GM19193 (cell line): ENCODE data around the gene CHAT.

Experiments
- POLR2A ChIP-seq: IDR thresholded peaks from 4 replicates; pipeline ENCODE4 v1.6.1; 2011; ENCODE audit not compliant: insufficient read depth, insufficient read length; ENCODE audit errors: extremely low read depth

The CHAT gene

DNA sequence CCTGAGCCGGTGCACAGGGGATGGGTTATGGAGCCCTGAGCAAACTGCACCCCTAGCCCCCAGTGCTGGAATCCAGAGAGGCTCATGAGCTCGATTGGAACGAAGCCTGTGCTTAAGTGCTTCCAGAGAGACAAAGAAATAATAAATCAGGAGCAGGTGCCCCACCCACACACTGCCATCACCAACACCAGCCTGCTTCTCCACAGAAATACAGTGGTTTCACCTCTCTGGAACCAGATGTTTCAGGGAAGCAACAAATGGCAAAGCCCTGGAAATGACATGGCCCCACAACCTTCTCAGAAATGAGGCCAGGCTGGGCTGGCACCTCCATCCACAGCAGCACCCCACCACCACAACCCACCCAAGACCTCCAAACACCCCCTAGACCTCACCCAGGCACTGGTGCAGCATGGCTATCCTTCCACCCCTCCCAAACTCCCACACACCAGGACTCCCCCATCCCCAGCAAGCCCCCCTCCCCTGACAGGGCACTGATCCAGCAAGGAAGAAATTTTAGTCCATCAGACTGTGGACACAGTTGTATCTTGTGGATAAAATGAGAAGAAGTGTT is 7.8 kb upstream of the CHAT start:
- no peak for TF ChIP-seq POLR2A

DNA sequence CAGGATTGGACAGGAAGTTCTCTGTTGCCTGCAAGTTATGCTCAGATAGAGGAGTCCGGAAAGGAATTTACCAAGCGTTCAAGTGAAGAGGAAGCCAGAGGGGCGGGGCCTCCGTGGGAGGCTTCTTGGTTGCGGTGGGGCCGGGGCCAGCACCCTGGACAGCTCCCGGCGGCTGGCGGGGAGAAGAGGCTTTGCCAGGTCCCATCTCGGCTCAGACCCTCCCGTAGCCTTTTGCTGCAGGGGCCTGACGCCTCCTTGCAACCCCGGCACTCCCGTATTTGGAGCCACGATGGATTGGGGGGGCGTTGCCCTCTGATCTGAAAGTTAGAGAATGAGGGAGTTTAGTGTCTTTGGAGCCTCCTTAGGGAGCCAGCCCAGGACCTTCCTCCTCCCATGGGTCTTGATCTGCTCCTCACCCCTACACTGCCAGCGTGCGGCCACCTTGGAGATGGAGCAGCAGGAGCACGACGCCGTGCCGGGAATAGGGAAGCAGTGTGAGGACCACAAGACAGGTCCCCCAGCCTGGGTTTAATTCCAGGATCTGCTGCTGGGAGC is 6.8 kb upstream of the CHAT start:
- TF ChIP-seq POLR2A = no peak

DNA sequence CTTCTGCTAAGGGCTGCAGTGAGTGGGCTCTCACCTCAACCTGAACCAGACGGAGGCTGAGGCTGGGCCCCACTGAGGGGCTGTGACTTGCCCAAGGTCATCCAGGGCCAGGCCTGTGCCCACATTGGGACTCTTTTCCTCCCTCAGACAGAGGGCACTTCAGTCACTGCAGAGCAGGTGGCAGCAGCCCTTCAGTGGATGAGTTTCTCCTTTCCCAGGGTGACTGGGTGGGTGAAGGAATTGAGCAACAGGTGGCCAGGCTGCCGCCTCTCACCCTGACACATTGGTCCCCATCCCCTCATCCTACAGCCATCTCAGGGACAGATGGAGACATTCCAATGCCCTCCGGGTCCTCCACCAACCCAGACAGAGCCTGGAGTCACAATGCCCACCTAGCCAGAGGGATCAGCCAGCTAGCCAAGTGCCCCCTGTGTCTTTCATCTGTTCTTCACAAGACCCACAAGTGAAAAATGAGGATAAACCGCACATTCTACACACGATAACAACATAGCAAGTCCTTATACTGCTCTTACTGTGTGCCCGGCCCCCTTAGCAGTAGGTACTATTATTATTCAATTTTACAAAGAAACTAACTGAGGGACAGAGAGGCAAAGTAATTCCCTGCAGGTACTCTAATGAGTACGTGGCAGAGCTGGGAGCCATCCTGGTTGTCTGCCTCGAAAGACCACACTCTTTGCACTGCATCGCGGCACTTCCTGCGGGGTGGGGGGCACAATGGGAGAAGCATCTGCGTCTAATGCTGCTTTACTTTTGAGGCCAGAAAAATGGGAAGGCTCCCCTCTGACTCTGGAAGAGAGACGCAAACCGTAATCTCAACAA is 5.5 kb upstream of the CHAT start:
- no peak for TF ChIP-seq POLR2A

DNA sequence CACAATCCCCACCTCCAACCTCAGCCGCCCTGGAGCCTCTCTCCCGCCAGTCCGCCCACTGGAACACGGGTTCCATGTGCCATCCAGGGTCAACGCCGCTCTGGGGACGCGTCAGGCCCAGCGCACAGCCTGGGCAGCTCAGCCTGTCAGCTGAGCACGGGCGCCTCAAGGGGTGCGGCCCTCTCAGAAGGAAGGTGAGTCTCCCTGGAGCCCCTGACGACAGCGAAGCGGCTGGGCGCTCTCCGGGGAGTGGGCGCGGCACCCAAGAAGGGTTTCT is 4.9 kb upstream of the CHAT start:
- no peak for TF ChIP-seq POLR2A

DNA sequence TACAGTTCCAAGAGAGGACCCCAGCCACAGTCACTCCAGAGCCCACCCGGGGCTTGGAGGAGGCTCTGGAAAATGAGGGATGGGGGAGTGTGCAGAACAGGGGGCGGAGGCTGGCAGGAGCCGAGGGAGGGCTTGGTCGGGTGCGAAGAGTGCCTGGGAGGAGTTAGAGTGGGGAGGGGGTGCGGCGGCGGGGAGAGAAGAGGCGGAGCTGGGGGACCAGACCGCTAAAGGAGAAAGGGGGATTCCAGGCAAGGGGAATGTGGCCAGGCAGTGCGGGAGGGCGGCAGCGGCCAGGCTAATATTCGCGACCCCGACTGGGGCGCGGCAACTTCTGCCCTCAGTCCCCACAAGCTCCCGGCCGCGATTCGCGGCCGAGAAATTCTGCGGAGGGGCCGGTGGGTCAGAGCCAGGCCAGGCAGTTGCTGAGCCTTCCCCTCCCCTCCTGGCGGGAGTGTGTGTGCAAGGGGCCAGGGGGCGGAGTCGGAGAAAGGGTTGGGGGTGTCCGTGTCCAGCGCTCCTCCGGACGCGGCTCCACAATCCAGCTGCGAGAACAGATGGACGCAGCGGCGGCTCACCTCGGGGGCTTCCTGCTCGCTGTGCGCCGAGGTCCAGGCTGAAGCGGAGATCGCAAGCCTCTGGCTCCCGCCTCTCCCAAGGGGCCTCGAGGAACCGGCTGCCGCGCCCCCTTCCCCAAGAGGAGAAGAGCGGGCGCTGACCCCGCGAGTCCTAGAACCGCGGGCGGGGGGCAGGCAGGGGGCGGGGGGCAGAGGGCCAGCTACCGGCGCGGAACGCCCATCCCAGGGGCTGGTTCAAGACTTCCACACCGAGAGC is 4.3 kb upstream of the CHAT start:
- no peak for TF ChIP-seq POLR2A

DNA sequence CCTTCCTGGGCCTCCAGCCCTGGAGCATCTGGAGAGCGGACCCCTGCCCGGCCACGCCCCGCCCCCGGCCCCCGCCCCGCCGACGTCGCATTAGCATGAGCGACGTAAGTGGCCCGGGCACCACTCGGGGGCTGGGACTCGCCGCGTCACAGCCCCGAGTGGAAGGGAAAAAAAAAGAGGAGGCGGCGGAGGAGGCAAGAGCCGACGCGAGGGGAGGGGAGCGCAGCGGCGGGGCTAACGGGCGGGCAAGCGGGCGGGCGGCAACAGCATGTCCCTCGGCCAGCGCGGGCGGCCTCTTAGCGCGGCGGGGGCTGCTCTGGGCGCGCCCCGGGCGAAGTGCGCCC is 3.8 kb upstream of the CHAT start, which contains the start of gene SLC18A3:
TSS of gene SLC18A3 (plus strand) at position 197 of the 344 bp plus-strand sequence. CDS start 431 bp downstream, outside the sequence.
- no peak for TF ChIP-seq POLR2A

DNA sequence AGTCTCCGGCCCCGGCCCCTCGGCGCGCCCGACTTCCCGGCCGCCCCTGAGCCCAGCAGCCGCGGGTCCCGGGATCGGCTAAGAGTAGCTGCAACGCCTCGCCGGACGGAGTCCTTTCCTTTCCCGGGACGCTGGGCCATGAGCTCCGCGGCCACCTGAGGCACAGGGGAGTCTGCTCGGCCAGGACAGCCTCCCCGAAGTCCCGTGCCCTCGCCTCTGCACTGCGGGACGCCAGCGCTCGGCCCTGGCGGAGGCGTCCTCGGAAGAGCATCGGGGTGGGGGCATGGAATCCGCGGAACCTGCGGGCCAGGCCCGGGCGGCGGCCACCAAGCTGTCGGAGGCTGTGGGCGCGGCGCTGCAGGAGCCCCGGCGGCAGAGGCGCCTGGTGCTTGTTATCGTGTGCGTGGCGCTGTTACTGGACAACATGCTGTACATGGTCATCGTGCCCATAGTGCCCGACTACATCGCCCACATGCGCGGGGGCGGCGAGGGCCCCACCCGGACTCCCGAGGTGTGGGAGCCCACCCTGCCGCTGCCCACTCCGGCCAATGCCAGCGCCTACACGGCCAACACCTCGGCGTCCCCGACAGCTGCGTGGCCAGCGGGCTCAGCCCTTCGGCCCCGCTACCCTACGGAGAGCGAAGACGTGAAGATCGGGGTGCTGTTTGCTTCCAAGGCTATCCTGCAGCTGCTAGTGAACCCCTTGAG is 3.2 kb upstream of the CHAT start:
- no peak for TF ChIP-seq POLR2A

DNA sequence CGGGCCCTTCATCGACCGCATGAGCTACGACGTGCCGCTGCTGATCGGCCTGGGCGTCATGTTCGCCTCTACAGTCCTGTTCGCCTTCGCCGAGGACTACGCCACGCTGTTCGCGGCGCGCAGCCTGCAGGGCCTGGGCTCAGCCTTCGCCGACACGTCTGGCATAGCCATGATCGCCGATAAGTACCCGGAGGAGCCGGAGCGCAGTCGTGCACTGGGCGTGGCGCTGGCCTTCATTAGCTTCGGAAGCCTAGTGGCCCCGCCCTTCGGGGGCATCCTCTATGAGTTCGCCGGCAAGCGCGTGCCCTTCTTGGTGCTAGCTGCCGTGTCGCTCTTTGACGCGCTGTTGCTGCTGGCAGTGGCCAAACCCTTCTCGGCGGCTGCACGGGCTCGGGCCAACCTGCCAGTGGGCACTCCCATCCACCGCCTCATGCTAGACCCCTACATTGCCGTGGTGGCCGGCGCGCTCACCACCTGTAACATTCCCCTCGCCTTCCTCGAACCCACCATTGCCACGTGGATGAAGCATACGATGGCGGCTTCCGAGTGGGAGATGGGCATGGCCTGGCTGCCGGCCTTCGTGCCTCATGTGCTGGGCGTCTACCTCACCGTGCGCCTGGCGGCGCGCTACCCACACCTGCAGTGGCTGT is 2.5 kb upstream of the CHAT start:
- TF ChIP-seq POLR2A = no peak

DNA sequence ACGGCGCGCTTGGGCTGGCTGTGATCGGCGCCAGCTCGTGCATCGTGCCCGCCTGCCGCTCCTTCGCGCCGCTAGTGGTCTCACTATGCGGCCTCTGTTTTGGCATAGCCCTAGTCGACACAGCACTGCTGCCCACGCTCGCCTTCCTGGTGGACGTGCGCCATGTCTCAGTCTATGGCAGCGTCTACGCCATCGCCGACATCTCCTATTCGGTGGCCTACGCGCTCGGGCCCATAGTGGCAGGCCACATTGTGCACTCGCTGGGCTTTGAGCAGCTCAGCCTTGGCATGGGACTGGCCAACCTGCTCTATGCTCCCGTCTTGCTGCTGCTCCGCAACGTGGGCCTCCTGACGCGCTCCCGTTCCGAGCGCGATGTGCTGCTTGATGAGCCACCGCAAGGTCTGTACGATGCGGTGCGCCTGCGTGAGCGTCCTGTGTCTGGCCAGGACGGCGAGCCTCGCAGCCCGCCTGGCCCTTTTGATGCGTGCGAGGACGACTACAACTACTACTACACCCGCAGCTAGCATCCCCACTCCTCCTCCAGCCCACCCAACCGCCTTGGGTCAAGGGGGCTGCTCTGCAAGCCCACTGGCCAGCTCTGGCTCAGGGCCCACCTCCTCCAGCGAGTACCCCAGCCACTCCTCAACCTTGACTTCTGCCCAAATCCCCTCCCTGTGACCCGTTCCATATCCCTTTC is 1.9 kb upstream of the CHAT start:
- no peak for TF ChIP-seq POLR2A

DNA sequence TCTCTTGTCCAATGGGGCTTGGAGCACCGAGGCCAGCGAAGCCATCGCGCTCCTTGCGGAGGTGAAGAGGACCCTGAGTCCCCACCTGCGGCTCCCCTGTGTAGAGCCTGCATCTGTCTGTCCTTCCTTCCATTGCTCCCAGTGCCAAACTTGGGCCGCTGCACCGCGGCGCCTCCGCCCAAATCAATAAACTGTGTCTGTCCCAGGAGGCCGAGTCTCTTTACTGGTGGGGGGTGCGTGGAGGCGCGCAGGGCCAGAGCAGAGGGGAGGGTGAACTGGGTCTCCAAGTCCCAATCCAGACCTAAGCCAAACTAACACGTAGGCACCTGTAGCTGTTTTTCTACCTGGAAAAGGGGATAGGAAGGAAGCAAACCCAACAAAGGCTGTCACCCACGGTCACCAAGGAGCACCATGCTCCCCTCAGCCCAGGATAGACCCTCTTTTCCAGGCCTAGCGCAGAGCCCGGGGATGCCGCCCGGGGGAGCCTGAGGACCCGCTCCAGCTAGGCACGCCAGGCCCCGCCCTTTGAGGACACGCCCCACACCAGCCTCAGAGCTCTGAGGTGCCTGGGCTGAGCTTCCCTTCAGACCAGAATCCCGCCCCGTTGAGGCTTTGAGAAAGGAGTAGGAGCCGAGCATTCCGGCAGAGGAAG is 1.2 kb upstream of the CHAT start:
- no peak for TF ChIP-seq POLR2A

DNA sequence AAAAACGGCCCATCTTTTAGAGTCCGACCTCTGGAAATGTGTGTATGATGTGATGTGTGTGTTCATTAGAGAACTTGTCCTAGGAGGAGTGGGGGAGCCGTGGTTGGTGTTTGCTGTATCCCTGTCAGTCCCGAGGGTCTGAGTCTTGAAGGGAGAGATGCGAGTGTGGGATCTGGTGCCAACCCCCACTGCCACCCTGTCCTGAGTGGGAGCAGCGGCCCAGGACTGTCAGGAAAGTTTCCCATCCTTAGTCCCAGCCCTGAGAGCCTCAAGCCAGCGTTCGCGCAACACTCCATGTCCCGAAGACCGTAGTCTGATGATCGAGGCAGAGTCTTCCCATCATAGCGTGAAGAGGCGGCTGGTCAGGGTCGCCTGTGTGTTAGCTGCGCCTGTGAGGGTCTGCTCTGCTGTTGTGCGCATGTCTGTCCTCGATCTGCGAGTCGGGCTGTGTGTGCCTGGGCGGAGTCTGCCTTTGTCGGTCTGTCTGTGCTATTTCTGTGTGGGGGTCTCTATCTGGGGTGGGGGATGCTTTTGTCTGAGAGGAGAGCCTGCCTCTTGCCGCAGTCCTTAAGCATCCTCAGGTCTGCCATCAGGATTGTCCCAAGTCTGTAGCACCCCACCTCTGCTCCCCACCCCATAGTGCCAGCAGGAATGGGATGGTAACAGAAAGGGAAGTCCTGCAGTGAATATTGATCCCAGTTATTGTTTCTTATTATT is 514 bp upstream of the CHAT start:
- TF ChIP-seq POLR2A = no peak

DNA sequence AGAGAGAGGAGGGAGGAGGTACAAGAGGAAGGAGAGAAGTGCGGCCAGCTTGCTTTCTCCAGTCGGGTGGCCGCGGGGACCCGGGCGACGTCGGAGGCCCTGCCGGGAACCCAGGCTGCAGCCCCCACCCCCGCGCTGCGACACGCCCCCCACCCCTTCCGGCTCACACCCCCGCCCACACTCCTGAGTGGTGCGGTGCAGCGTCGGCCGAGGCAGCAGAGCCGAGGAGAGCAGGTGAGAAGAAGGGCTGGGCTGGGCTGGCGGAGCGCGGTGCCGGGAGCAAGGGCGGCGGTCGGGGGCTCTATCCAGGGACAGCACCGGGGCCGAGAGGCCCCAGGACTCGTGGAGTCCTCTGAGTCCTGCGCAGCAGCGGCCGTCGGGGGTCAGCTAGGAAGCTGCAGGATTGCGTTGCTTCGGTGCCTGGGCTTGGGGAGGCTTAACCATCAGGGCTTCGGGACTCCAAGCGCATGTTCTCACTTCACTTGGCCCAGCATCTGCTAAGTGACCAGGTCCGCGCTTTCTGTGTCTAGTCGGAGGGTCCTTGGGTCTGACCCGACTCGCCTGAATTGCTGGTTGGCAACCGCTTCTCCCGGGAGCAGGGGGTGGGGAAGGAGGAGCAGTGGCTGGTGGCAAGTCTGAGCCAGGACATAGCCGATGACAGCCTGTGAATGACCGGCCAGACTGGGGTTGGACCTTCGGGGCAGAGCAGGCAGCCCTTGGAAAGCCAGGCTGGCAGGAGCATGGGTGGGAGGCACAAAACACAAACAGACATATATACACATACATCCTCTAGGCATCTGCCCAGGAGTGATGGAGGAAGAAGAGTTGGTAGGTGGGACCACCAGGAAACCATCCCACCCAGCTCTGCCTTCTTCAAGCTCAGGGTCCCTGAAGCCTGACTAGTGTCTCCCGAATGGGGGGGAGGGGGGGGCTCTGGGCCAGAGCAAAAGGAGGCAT is 683 bp downstream of the CHAT start:
- TF ChIP-seq POLR2A = no peak
